PFSK-1 (cell line): ENCODE measurements around the gene KIAA0586.

Source experiments
- POLR2AphosphoS5 ChIP-seq: IDR thresholded peaks from 2 replicates; pipeline ENCODE4 v1.6.1; 2012; ENCODE audit warnings: low read depth, mild to moderate bottlenecking, control low read depth, low read length, moderate library complexity
- SIN3A ChIP-seq: IDR thresholded peaks from 2 replicates; pipeline ENCODE4 v1.6.1; 2012; ENCODE audit warnings: mild to moderate bottlenecking, low read length, moderate library complexity, borderline replicate concordance; ENCODE audit not compliant: insufficient read depth
- TF ChIP-seq, protein P1 (sequence below), 2 experiments: IDR thresholded peaks; 2 replicates each; pipeline versions ENCODE4 v1.6.1 to v1.8.0; 2011 to 2012; ENCODE audit warnings: low read depth in 2 of 2, low read length in 2 of 2, control low read depth in 1 of 2, inconsistent platforms in 1 of 2, mild to moderate bottlenecking in 1 of 2, moderate library complexity in 1 of 2; ENCODE audit not compliant: insufficient read depth in 1 of 2

GRCh38 chr14:58547649-58548048, 120.1 kb downstream of the KIAA0586 start:
- no peak for TF ChIP-seq POLR2AphosphoS5
- TF ChIP-seq SIN3A: no peak
- TF ChIP-seq, protein P1, sequence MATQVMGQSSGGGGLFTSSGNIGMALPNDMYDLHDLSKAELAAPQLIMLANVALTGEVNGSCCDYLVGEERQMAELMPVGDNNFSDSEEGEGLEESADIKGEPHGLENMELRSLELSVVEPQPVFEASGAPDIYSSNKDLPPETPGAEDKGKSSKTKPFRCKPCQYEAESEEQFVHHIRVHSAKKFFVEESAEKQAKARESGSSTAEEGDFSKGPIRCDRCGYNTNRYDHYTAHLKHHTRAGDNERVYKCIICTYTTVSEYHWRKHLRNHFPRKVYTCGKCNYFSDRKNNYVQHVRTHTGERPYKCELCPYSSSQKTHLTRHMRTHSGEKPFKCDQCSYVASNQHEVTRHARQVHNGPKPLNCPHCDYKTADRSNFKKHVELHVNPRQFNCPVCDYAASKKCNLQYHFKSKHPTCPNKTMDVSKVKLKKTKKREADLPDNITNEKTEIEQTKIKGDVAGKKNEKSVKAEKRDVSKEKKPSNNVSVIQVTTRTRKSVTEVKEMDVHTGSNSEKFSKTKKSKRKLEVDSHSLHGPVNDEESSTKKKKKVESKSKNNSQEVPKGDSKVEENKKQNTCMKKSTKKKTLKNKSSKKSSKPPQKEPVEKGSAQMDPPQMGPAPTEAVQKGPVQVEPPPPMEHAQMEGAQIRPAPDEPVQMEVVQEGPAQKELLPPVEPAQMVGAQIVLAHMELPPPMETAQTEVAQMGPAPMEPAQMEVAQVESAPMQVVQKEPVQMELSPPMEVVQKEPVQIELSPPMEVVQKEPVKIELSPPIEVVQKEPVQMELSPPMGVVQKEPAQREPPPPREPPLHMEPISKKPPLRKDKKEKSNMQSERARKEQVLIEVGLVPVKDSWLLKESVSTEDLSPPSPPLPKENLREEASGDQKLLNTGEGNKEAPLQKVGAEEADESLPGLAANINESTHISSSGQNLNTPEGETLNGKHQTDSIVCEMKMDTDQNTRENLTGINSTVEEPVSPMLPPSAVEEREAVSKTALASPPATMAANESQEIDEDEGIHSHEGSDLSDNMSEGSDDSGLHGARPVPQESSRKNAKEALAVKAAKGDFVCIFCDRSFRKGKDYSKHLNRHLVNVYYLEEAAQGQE (IDR thresholded peaks at IDR 0.05; ENCODE audit: insufficient read depth in 1 of 2, low read depth in 2 of 2, low read length in 2 of 2): no peak
